Stomach (tissue), 4 donors: Measurements from ENCODE around the gene KIAA1671.

ENCODE experiments used
- EP300 ChIP-seq: sonication (generic); formaldehyde crosslinking; IDR thresholded peaks from one replicate; pipeline ENCODE4 v1.6.1; 2017; ENCODE audit warnings: antibody characterized with exemption
- POLR2A ChIP-seq, 4 donors: fragments of 450-650 bp; IDR thresholded peaks; one replicate each; pipeline ENCODE4 v1.6.1; 2016; ENCODE audit warnings: antibody characterized with exemption in 4 of 4, control low read depth in 2 of 4, mild to moderate bottlenecking in 1 of 4, moderate library complexity in 1 of 4
- TF ChIP-seq, protein P1 (sequence below), 7 experiments: fragments of 450-650 bp in 4 of 7; fragments of 200-600 bp in 3 of 7; sonication (generic) in 3 of 7; IDR thresholded peaks; one replicate each; pipeline ENCODE4 v1.5.1; 2016 to 2019; ENCODE audit warnings: antibody characterized with exemption in 7 of 7, control low read depth in 2 of 7, mild to moderate bottlenecking in 1 of 7

GRCh38 chr22:25165785-25166184 lies 213.3 kb downstream of the KIAA1671 start:
- TF ChIP-seq POLR2A (IDR thresholded peaks at IDR 0.05) (no peak), EP300 (no peak)
- TF ChIP-seq, protein P1, sequence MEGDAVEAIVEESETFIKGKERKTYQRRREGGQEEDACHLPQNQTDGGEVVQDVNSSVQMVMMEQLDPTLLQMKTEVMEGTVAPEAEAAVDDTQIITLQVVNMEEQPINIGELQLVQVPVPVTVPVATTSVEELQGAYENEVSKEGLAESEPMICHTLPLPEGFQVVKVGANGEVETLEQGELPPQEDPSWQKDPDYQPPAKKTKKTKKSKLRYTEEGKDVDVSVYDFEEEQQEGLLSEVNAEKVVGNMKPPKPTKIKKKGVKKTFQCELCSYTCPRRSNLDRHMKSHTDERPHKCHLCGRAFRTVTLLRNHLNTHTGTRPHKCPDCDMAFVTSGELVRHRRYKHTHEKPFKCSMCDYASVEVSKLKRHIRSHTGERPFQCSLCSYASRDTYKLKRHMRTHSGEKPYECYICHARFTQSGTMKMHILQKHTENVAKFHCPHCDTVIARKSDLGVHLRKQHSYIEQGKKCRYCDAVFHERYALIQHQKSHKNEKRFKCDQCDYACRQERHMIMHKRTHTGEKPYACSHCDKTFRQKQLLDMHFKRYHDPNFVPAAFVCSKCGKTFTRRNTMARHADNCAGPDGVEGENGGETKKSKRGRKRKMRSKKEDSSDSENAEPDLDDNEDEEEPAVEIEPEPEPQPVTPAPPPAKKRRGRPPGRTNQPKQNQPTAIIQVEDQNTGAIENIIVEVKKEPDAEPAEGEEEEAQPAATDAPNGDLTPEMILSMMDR (IDR thresholded peaks at IDR 0.05): no peak
